Endothelial cell of umbilical vein (primary cell): ENCODE results near the gene KCNC4.

Experiments used
- EZH2 ChIP-seq: IDR thresholded peaks from 2 replicates; pipeline ENCODE4 v1.6.1; 2012; ENCODE audit warnings: borderline replicate concordance, low read depth, mild to moderate bottlenecking, moderate library complexity, low read length, inconsistent platforms; ENCODE audit not compliant: severe bottlenecking
- FOS ChIP-seq: IDR thresholded peaks from 2 replicates; pipeline ENCODE4 v1.6.1; 2011; ENCODE audit warnings: mild to moderate bottlenecking, low read length, moderate library complexity, borderline replicate concordance; ENCODE audit not compliant: insufficient read depth
- GATA2 ChIP-seq: IDR thresholded peaks from 2 replicates; pipeline ENCODE4 v1.7.0; 2011; ENCODE audit warnings: low read depth, mild to moderate bottlenecking, moderate library complexity, mixed read lengths, low read length; ENCODE audit not compliant: insufficient read length, insufficient read depth
- JUN ChIP-seq: IDR thresholded peaks from 2 replicates; pipeline ENCODE4 v1.6.1; 2011; ENCODE audit warnings: borderline replicate concordance, low read depth; ENCODE audit not compliant: insufficient read length, insufficient read depth
- MYC ChIP-seq: IDR thresholded peaks from one replicate; pipeline ENCODE4 v1.6.1; 2011; ENCODE audit warnings: mild to moderate bottlenecking, low read depth, low read length
- POLR2A ChIP-seq: IDR thresholded peaks from 2 replicates; pipeline ENCODE4 v1.6.1; 2012; ENCODE audit warnings: low read depth, mild to moderate bottlenecking, control low read depth, low read length
- POLR2AphosphoS5 ChIP-seq: IDR thresholded peaks from 2 replicates; pipeline ENCODE4 v1.6.1; 2012; ENCODE audit warnings: low read depth, mild to moderate bottlenecking, control low read depth, low read length, moderate library complexity; ENCODE audit not compliant: insufficient read depth
- TF ChIP-seq, protein P1 (sequence below), 2 donors: IDR thresholded peaks; 1 replicate in 1 of 2; 2 replicates in 1 of 2; pipeline ENCODE4 v1.5.1; 2011; ENCODE audit warnings: low read length in 2 of 2, mild to moderate bottlenecking in 2 of 2, moderate library complexity in 2 of 2, control low read depth in 1 of 2, inconsistent platforms in 1 of 2, low read depth in 1 of 2; ENCODE audit not compliant: insufficient read depth in 1 of 2; ENCODE audit errors: extremely low read depth in 1 of 2
- TF ChIP-seq, protein P2 (sequence below): IDR thresholded peaks from 2 replicates; pipeline ENCODE4 v1.6.1; 2011; ENCODE audit not compliant: insufficient read depth, insufficient read length

DNA sequence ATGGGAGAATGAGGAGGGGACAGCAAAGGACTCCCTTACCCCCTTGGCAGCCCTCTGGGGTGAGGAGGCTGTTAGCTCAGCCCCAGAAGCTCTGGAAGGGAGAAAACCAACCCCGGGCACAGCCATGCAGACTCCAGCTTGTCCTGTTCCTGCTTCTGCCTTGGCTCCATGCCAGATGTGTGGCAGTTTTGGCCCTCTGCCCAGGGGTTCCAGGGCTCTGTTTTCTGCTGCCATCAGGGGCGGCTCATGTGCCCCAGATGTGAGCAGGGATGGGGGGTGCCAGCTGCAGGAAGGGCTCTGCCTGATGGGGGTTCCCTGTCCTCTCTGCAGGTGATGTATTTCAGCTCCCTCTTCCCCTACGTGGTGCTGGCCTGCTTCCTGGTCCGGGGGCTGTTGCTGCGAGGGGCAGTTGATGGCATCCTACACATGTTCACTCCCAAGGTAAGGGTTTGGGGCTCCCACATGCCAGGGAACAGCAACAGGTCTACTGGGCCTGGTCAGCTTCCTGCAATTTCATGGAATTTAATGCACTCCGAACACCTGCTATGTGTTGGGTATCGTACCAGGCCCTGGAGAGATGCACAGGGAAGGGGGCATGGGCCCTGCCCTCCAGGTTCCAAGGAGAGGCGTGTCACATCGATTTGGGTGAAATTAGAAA, 33.7 kb upstream of the KCNC4 start:
- TF ChIP-seq EZH2, result no peak
- TF ChIP-seq POLR2A, result no peak
- TF ChIP-seq GATA2, result no peak
- TF ChIP-seq, protein P1, sequence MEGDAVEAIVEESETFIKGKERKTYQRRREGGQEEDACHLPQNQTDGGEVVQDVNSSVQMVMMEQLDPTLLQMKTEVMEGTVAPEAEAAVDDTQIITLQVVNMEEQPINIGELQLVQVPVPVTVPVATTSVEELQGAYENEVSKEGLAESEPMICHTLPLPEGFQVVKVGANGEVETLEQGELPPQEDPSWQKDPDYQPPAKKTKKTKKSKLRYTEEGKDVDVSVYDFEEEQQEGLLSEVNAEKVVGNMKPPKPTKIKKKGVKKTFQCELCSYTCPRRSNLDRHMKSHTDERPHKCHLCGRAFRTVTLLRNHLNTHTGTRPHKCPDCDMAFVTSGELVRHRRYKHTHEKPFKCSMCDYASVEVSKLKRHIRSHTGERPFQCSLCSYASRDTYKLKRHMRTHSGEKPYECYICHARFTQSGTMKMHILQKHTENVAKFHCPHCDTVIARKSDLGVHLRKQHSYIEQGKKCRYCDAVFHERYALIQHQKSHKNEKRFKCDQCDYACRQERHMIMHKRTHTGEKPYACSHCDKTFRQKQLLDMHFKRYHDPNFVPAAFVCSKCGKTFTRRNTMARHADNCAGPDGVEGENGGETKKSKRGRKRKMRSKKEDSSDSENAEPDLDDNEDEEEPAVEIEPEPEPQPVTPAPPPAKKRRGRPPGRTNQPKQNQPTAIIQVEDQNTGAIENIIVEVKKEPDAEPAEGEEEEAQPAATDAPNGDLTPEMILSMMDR (IDR thresholded peaks at IDR 0.05; ENCODE audit: extremely low read depth in 1 of 2, insufficient read depth in 1 of 2, low read depth in 1 of 2, low read length in 2 of 2), result no peak
- TF ChIP-seq POLR2AphosphoS5, result no peak
- TF ChIP-seq, protein P2, sequence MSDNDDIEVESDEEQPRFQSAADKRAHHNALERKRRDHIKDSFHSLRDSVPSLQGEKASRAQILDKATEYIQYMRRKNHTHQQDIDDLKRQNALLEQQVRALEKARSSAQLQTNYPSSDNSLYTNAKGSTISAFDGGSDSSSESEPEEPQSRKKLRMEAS, result no peak
- TF ChIP-seq MYC, result no peak
- TF ChIP-seq JUN, result no peak
- TF ChIP-seq FOS, result no peak
